HepG2 (cell line): ENCODE results near the gene TRAIP. TPM values are rescaled to one million over a fixed set of nuclear protein-coding genes. Genes with fewer than 3 reads are reported as not detected.
A peak's percentile ranks its signal among the peaks of the same experiment; 100 is the strongest.

Experiments used
- ATAC-seq: fragments of 200-7000 bp; cut with Tn5 transposase; 3 replicates; pipeline ENCODE4 v1.9.1; 2020; ENCODE audit warnings: mild to moderate bottlenecking, moderate library complexity
- BruUV-seq: library from RNA; stranded (reverse); fragments of 400-500 nt; replicated peaks from 2 replicates; lab custom pipeline; 2021; lab: Mats Ljungman, UMichigan
- CTCF ChIA-PET: fragments of 300-600 bp; formaldehyde crosslinking; extraction: SDS; loops from one replicate; lab custom pipeline; 2021; ENCODE audit warnings: low total read pairs, inconsistent platforms, low intra/inter-chr PET ratio; lab: Yijun Ruan, JAX
- POLR2A ChIA-PET: fragments of 350-600 bp; sonication (Branson Sonifier 250); formaldehyde crosslinking; loops from one replicate; lab custom pipeline; 2020; ENCODE audit warnings: antibody characterized with exemption, inconsistent platforms; lab: Yijun Ruan, JAX
- DNase-seq: peaks from one replicate; pipeline ENCODE4 v3.0.0-alpha.2; 2015; ENCODE audit warnings: low spot score
- FAIRE-seq: peaks from 3 replicates; lab custom pipeline; 2011; peaks lifted over from hg19 to GRCh38; lab: Jason Lieb, UNC
- H2AFZ ChIP-seq: one replicate; pipeline ENCODE4 v1.6.1; 2011; ENCODE audit warnings: low read length, inconsistent platforms
- H3K27ac ChIP-seq: fragments of 300-600 bp; 3 replicates; pipeline ENCODE4 v1.8.0; 2011; ENCODE audit warnings: mixed run types, mild to moderate bottlenecking, mixed read lengths, low read length, inconsistent platforms; ENCODE audit not compliant: insufficient read depth; ENCODE audit errors: extremely low read length
- H3K27me3 ChIP-seq, 2 experiments: fragments of 200-600 bp in 1 of 2; 2 replicates in 1 of 2; 3 replicates in 1 of 2; pipeline versions ENCODE4 v1.6.0 to v1.8.0; 2011; ENCODE audit warnings: low read length in 2 of 2, mild to moderate bottlenecking in 2 of 2, moderate library complexity in 2 of 2, inconsistent platforms in 1 of 2; ENCODE audit not compliant: insufficient read depth in 2 of 2, control insufficient read depth in 1 of 2
- H3K36me3 ChIP-seq, 2 experiments: fragments of 200-600 bp in 1 of 2; replicated peaks in 1 of 2; 2 replicates in 1 of 2; 3 replicates in 1 of 2; pipeline versions ENCODE4 v1.5.1 to v1.8.0; 2011; ENCODE audit warnings: low read length in 2 of 2, inconsistent platforms in 1 of 2; ENCODE audit not compliant: insufficient read depth in 2 of 2, control insufficient read depth in 1 of 2
- H3K4me1 ChIP-seq: 2 replicates; pipeline ENCODE4 v1.5.1; 2012; ENCODE audit warnings: low read length, inconsistent platforms; ENCODE audit not compliant: insufficient read depth
- H3K4me2 ChIP-seq: 2 replicates; pipeline ENCODE4 v1.6.0; 2011; ENCODE audit warnings: low read depth, low read length, inconsistent platforms
- H3K4me3 ChIP-seq, 3 experiments: fragments of 200-600 bp in 1 of 3; sonication (generic), shearing (Covaris generic) in 1 of 3; replicated peaks in 1 of 3; 2 replicates each; pipeline ENCODE4 v1.5.1; 2011 to 2016; ENCODE audit warnings: low read length in 3 of 3, inconsistent platforms in 2 of 3, low read depth in 2 of 3, mild to moderate bottlenecking in 2 of 3, control low read depth in 1 of 3, mixed read lengths in 1 of 3; ENCODE audit not compliant: insufficient read depth in 1 of 3
- H3K79me2 ChIP-seq: one replicate; pipeline ENCODE4 v1.6.1; 2011; ENCODE audit warnings: low read length, inconsistent platforms; ENCODE audit not compliant: insufficient read depth
- H3K9ac ChIP-seq: 2 replicates; pipeline ENCODE4 v1.6.0; 2011; ENCODE audit warnings: mild to moderate bottlenecking, low read depth, low read length, inconsistent platforms; ENCODE audit not compliant: insufficient read depth
- H3K9me3 ChIP-seq: 2 replicates; pipeline ENCODE4 v1.5.1; 2012; ENCODE audit warnings: mild to moderate bottlenecking, low read length
- H4K20me1 ChIP-seq: 2 replicates; pipeline ENCODE4 v1.6.0; 2011; ENCODE audit warnings: inconsistent platforms, mild to moderate bottlenecking, low read length, moderate library complexity; ENCODE audit not compliant: insufficient read depth
- ESRRA ChIP-seq: sonication (generic); formaldehyde crosslinking; IDR thresholded peaks from 2 replicates; pipeline ENCODE4 v1.5.1; 2020; ENCODE audit warnings: mild to moderate bottlenecking, low read depth, missing genetic modification reagents
- FOXA1 ChIP-seq, 2 experiments: fragments of 450-650 bp in 1 of 2; sonication (generic) in 1 of 2; formaldehyde crosslinking in 1 of 2; IDR thresholded peaks; 2 replicates each; pipeline versions ENCODE4 v1.4.0 to v1.6.1; 2016 to 2020; ENCODE audit warnings: missing genetic modification reagents in 1 of 2
- GABPB1 ChIP-seq: IDR thresholded peaks from 2 replicates; pipeline ENCODE4 v1.6.1; 2016; ENCODE audit warnings: mild to moderate bottlenecking, missing genetic modification reagents, moderate library complexity, missing compliant biosample characterization
- HOXA3 ChIP-seq: sonication (generic); formaldehyde crosslinking; IDR thresholded peaks from 2 replicates; pipeline ENCODE4 v1.5.0; 2020; ENCODE audit warnings: missing genetic modification reagents
- SOX13 ChIP-seq, 3 experiments: fragments of 450-650 bp in 1 of 3; sonication (generic) in 1 of 3; formaldehyde crosslinking in 1 of 3; IDR thresholded peaks in 2 of 3; conservative IDR thresholded peaks in 1 of 3; 2 replicates each; pipeline versions ENCODE4 v1.5.0 to v1.6.1; 2016 to 2020; ENCODE audit warnings: antibody characterized with exemption in 1 of 3, mild to moderate bottlenecking in 1 of 3, missing compliant biosample characterization in 1 of 3, missing genetic modification reagents in 1 of 3, moderate library complexity in 1 of 3
- TBX2 ChIP-seq: sonication (generic); formaldehyde crosslinking; IDR thresholded peaks from 2 replicates; pipeline ENCODE4 v1.5.0; 2020; ENCODE audit warnings: missing genetic modification reagents, mild to moderate bottlenecking, borderline replicate concordance
- ZNF446 ChIP-seq: sonication (generic); formaldehyde crosslinking; IDR thresholded peaks from 2 replicates; pipeline ENCODE4 v1.5.0; 2020; ENCODE audit warnings: mild to moderate bottlenecking, missing genetic modification reagents
- ZNF556 ChIP-seq: sonication (generic); formaldehyde crosslinking; IDR thresholded peaks from 2 replicates; pipeline ENCODE4 v1.4.0; 2020; ENCODE audit warnings: mild to moderate bottlenecking, missing genetic modification reagents, borderline replicate concordance
- ZNF644 ChIP-seq: IDR thresholded peaks from 2 replicates; pipeline ENCODE4 v1.6.1; 2016; ENCODE audit warnings: low read depth
- WGBS: methylation state at CpG from one replicate; pipeline ENCODE4 v1.1.6; 2017; ENCODE audit warnings: low lambda C conversion rate; 5-methylcytosine and 5-hydroxymethylcytosine counted together
- in situ Hi-C: cut with HindIII; loops from 2 replicates; pipeline ENCODE4 v1.10.0; 2017; ENCODE audit warnings: low pct_unique_long_range_greater_than_20kb; ENCODE audit not compliant: extremely low pct_ligation_motif_present
- intact Hi-C: fragments of 100-400 bp; cut with micrococcal nuclease; formaldehyde crosslinking; loops from one replicate; pipeline ENCODE4 v1.10.0; 2022; ENCODE audit not compliant: unreplicated experiment
- polyA plus RNA-seq, 8 experiments: library from polyadenylated mRNA; depleted of rRNA in 3 of 8; stranded (reverse) in 7 of 8; unstranded in 1 of 8; fragments of >200 nt; fragmentation: Illumina TruSeq in 4 of 8; extraction: Trizol in 4 of 8; gene quantifications; 2 replicates each; pipeline versions ENCODE4 v1.2.1 to v1.2.3, GENCODE V29; 2011 to 2016; ENCODE audit warnings: low read depth in 4 of 8, missing spikeins in 1 of 8, mixed read lengths in 1 of 8; ENCODE audit not compliant: insufficient read depth in 1 of 8
- total RNA-seq, 5 experiments: library from RNA; depleted of rRNA; stranded (reverse); fragments of >200 nt; fragmentation: Illumina TruSeq; extraction: Trizol; gene quantifications; 2 replicates each; pipeline ENCODE4 v1.2.3, GENCODE V29; 2016; ENCODE audit warnings: low read depth in 1 of 5
- TF ChIP-seq, protein P1 (sequence below): sonication (generic); formaldehyde crosslinking; conservative IDR thresholded peaks from 2 replicates; pipeline ENCODE4 v1.4.0; 2020; ENCODE audit warnings: mild to moderate bottlenecking, missing genetic modification reagents, moderate library complexity
- TF ChIP-seq, protein P2 (sequence below): sonication (generic); formaldehyde crosslinking; IDR thresholded peaks from 2 replicates; pipeline ENCODE4 v1.5.1; 2020; ENCODE audit warnings: mild to moderate bottlenecking, missing genetic modification reagents, borderline replicate concordance

The TRAIP gene
- total and polyA plus RNA-seq, 2 of the 13 experiments (the other 11 are each of a cell fraction or from before 2014, with no cell fraction given) = 13.9 to 23.9 TPM

DNA sequence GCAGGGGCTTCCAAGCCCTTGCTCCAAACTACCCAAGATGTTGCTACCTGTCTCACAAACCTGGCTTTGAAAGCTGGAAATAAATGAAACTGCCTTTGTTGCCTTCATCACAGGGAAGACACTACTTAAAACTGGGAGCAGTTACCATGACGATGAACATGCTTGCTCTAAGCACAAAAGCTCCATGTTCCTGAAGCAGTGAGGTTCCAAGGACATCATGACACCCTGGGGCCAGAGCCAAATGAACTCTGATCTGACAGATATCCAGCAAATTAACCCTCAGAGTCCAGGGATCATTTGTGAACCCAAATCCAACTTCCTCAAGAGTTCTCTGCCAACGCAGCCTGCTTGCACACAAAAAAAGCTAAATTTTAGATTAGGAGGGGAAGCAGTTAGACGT, 10.7 kb downstream of the TRAIP start (continued):
- TF ChIP-seq, protein P1, sequence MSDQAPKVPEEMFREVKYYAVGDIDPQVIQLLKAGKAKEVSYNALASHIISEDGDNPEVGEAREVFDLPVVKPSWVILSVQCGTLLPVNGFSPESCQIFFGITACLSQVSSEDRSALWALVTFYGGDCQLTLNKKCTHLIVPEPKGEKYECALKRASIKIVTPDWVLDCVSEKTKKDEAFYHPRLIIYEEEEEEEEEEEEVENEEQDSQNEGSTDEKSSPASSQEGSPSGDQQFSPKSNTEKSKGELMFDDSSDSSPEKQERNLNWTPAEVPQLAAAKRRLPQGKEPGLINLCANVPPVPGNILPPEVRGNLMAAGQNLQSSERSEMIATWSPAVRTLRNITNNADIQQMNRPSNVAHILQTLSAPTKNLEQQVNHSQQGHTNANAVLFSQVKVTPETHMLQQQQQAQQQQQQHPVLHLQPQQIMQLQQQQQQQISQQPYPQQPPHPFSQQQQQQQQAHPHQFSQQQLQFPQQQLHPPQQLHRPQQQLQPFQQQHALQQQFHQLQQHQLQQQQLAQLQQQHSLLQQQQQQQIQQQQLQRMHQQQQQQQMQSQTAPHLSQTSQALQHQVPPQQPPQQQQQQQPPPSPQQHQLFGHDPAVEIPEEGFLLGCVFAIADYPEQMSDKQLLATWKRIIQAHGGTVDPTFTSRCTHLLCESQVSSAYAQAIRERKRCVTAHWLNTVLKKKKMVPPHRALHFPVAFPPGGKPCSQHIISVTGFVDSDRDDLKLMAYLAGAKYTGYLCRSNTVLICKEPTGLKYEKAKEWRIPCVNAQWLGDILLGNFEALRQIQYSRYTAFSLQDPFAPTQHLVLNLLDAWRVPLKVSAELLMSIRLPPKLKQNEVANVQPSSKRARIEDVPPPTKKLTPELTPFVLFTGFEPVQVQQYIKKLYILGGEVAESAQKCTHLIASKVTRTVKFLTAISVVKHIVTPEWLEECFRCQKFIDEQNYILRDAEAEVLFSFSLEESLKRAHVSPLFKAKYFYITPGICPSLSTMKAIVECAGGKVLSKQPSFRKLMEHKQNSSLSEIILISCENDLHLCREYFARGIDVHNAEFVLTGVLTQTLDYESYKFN (CRISPR knock-in tag) = 0 out of 2 replicates have a peak, but pooled peaks have one; percentile 40
- TF ChIP-seq ZNF644 (no peak), SOX13 (IDR thresholded peaks at IDR 0.05) (no peak), SOX13 (CRISPR knock-in tag; conservative IDR thresholded peaks at IDR 0.05 in 1 of 2, IDR thresholded peaks at IDR 0.05 in 1 of 2) (peak in 1 of 2 experiments; percentile 41; a peak in 1 of 4 replicates)

DNA sequence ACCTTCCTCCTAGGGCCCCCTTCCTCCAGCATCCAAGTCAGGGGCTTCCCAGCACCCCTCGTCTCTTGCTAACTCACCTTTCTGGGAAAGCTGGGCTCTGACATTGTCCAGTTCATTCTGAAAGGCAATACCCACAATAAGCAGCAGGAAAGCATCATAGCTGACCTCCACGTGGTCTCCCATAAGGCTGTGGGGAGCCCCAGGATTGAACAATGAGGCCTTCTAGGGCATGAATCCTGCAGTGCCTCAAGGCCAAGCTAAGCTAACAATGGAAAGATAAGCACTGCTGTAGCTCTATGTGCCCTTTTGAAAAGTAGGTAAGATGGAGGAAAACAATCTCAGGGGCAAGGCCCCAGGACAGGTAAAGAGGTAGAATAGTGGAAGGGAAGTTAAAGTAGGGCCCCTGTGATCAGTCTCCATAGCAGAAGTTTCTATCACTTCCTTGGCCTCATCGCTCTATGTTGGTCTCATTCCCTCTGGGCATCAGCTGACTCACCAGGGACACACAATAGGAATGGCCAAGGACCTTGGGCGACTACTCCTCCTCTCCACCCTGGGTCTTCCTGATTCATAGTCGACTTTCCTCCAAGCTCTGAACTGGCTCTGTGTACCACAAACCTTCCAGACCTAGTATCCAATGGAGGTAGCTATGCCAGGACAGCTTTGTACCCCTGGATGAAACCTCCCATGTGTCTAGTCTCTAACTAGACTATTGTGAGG, 11.7 kb downstream of the TRAIP start:
- ATAC-seq (peak; percentile 85), FAIRE-seq (peak; percentile 78), DNase-seq (peak; percentile 89)
- Histone ChIP-seq H3K79me2 (no peaks in the 10 kb centered on the region), H3K4me3 (no peak overlapping the region), H3K9me3 (no peaks in the 10 kb centered on the region), H3K4me2 (peak overlapping the region; percentile 28; the same call in 1 of the 2 replicates), H3K36me3 (peaks cover 2 to 21% of the 10 kb centered on the region in 2 experiments; a peak in 2 of 5 replicates), H3K27ac (peak overlapping the region; percentile 75), H3K4me1 (peaks cover 54% of the 10 kb centered on the region), H2AFZ (no peak overlapping the region), H3K27me3 (no peaks in the 10 kb centered on the region), H4K20me1 (no peaks in the 10 kb centered on the region), H3K9ac (peak overlapping the region; percentile 49; the same call in 1 of the 2 replicates)
- WGBS = 55% methylated on average over 5 of the region's 5 CpGs
- POLR2A ChIA-PET = interaction anchor here (0.5 to 1.9 kb wide), 7 partner anchors 13 to 390 kb away, joined by 3 to 8 read pairs (median 4); partner anchors contain the start of genes INKA1, MON1A and RBM6
- CTCF ChIA-PET = no interaction called here
- no TSS peak for BruUV-seq
- in situ Hi-C loops (loop anchor here (5.0 kb wide), 2 partner anchors 37 to 63 kb away; no protein-coding TSS in a partner anchor), intact Hi-C loops (loop anchor here (1.0 to 2.0 kb wide), 2 partner anchors 29 to 62 kb away; no protein-coding TSS in a partner anchor)
- TF ChIP-seq GABPB1 = 0 out of 2 replicates have a peak, but pooled peaks have one; percentile 6
- 0 out of 2 replicates have a peak, but pooled peaks have one; percentile 34 for TF ChIP-seq ZNF556 (CRISPR knock-in tag)
- TF ChIP-seq TBX2 (CRISPR knock-in tag) = no peak; the same call in 1 of the 2 replicates
- no peak for TF ChIP-seq FOXA1 (IDR thresholded peaks at IDR 0.05)
- TF ChIP-seq FOXA1 (CRISPR knock-in tag; IDR thresholded peaks at IDR 0.05) = peak; percentile 59
- no peak for TF ChIP-seq ZNF446
- TF ChIP-seq ESRRA (CRISPR knock-in tag) = no peak
- TF ChIP-seq, protein P2, sequence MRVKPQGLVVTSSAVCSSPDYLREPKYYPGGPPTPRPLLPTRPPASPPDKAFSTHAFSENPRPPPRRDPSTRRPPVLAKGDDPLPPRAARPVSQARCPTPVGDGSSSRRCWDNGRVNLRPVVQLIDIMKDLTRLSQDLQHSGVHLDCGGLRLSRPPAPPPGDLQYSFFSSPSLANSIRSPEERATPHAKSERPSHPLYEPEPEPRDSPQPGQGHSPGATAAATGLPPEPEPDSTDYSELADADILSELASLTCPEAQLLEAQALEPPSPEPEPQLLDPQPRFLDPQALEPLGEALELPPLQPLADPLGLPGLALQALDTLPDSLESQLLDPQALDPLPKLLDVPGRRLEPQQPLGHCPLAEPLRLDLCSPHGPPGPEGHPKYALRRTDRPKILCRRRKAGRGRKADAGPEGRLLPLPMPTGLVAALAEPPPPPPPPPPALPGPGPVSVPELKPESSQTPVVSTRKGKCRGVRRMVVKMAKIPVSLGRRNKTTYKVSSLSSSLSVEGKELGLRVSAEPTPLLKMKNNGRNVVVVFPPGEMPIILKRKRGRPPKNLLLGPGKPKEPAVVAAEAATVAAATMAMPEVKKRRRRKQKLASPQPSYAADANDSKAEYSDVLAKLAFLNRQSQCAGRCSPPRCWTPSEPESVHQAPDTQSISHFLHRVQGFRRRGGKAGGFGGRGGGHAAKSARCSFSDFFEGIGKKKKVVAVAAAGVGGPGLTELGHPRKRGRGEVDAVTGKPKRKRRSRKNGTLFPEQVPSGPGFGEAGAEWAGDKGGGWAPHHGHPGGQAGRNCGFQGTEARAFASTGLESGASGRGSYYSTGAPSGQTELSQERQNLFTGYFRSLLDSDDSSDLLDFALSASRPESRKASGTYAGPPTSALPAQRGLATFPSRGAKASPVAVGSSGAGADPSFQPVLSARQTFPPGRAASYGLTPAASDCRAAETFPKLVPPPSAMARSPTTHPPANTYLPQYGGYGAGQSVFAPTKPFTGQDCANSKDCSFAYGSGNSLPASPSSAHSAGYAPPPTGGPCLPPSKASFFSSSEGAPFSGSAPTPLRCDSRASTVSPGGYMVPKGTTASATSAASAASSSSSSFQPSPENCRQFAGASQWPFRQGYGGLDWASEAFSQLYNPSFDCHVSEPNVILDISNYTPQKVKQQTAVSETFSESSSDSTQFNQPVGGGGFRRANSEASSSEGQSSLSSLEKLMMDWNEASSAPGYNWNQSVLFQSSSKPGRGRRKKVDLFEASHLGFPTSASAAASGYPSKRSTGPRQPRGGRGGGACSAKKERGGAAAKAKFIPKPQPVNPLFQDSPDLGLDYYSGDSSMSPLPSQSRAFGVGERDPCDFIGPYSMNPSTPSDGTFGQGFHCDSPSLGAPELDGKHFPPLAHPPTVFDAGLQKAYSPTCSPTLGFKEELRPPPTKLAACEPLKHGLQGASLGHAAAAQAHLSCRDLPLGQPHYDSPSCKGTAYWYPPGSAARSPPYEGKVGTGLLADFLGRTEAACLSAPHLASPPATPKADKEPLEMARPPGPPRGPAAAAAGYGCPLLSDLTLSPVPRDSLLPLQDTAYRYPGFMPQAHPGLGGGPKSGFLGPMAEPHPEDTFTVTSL = 0 out of 2 replicates have a peak, but pooled peaks have one; percentile 38
- peak; percentile 71; the same call in 1 of the 2 replicates for TF ChIP-seq HOXA3
